Measurements from ENCODE around the gene PTGDR2. TPM values are rescaled to one million over a fixed set of nuclear protein-coding genes. Genes with fewer than 3 reads are reported as not detected.

The PTGDR2 gene
- total and polyA plus RNA-seq, 8 donors, result 0.09 to 5.7 (median 0.43) TPM

DNA sequence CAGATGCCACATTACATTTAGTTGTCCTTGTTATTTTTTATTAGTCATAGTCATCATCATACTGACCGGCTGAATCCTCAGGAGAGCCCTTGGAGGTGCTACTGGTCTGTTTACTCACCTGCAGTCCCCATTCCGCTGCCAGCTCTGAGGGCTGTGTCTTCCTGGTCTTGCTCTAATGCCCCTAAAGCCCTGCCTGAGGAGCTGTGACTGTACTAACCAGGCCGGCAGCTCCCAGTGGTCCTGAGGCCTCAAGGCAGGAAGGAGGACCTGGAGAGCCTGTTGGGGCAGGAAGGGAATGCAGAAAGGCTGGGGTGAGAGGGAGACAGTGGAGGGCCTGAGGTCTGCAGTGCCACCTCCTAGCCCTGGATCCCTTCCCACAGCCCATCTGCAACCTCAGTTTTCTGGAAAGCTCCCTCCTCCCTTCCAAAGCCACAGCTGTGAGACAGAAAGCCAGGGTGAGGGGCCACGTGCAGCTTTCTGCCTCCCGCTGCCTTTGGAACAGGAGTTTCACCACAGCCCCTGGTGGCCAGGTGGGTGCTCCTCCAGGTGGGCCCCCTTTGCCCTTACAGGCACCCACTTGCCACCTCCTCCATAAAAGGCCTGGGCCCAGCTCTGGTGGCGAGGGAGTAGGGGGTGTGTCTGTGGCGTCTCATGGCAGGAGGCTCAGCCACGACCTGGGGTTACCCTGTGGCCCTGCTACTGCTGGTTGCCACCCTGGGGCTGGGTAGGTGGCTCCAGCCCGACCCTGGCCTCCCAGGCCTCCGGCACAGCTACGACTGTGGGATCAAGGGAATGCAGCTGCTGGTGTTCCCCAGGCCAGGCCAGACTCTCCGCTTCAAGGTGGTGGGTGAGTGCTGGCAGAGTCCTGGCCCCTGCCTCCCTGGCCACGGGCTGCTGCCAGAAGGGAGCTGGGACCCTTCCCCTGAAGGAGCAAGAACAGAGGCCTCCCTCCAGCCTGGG lies 11.4 kb upstream of the PTGDR2 start, which contains the start of gene ZP1:
TSS of gene ZP1 (plus strand) at position 632 of the 960 bp plus-strand sequence. CDS start at position 652, 20 bp downstream.
- DNase-seq, result peak in 1 of 6 donors; percentile 8
- Histone ChIP-seq H3K4me1 (no peaks in the 10 kb centered on the region), H3K9me3 (no peaks in the 10 kb centered on the region), H3K27me3 (no peaks in the 10 kb centered on the region), H3K4me3 (no peak within 1 kb of the TSS), H3K27ac (no peak within 1 kb of the TSS), H3K36me3 (no peaks in the 10 kb centered on the region)
- no peak for ATAC-seq
- no peak for FAIRE-seq
- TF ChIP-seq, protein P1, sequence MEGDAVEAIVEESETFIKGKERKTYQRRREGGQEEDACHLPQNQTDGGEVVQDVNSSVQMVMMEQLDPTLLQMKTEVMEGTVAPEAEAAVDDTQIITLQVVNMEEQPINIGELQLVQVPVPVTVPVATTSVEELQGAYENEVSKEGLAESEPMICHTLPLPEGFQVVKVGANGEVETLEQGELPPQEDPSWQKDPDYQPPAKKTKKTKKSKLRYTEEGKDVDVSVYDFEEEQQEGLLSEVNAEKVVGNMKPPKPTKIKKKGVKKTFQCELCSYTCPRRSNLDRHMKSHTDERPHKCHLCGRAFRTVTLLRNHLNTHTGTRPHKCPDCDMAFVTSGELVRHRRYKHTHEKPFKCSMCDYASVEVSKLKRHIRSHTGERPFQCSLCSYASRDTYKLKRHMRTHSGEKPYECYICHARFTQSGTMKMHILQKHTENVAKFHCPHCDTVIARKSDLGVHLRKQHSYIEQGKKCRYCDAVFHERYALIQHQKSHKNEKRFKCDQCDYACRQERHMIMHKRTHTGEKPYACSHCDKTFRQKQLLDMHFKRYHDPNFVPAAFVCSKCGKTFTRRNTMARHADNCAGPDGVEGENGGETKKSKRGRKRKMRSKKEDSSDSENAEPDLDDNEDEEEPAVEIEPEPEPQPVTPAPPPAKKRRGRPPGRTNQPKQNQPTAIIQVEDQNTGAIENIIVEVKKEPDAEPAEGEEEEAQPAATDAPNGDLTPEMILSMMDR (IDR thresholded peaks at IDR 0.05), result no peak
- intact Hi-C loops (cut with DNase I), result no loop called here
- WGBS, 2 donors, result 66 to 72% methylated on average over 11 to 13 of the region's 13 CpGs

DNA sequence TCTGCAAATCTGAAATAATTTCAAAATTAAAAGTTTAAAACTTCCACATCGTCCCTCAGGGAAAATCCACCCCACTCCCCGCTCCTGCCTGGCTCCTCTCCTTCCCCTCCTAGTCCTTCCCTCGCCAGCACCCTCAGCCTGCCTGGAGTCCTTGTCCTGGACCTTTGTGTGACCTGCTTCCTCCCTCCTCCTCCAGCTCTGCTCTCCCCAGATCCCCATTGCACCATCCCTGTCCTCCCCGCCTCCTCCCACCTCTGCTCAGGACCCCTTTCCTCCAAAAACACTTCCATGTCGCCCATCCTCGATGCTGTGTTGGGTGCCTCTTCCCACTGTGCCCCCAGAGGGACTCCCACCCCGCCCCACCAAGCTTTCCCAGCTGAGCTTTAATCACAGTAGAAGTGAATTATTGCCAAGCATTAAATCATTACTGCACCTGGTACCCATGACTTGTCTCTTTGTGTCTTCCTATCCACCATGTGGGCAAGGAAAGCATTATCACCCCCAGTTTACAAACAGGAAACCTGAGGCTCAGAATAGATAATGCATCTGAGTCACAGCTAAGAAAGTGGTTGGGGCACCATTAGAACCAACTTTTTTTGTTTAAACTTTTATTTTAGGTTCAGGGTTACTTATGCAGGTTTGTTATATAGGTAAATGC lies 9.2 kb upstream of the PTGDR2 start:
- TF ChIP-seq, protein P1 (IDR thresholded peaks at IDR 0.05), result no peak
- Histone ChIP-seq H3K36me3 (no peaks in the 10 kb centered on the region), H3K4me1 (no peaks in the 10 kb centered on the region), H3K9me3 (no peaks in the 10 kb centered on the region), H3K27me3 (no peaks in the 10 kb centered on the region), H3K4me3 (no peak overlapping the region), H3K27ac (no peak overlapping the region)
- peak in 1 of 6 donors; percentile 3 for DNase-seq
- no peak for FAIRE-seq
- intact Hi-C loops (cut with DNase I), result no loop called here
- ATAC-seq, result no peak
- 65 to 76% methylated on average over 7 of the region's 7 CpGs for WGBS, 2 donors

DNA sequence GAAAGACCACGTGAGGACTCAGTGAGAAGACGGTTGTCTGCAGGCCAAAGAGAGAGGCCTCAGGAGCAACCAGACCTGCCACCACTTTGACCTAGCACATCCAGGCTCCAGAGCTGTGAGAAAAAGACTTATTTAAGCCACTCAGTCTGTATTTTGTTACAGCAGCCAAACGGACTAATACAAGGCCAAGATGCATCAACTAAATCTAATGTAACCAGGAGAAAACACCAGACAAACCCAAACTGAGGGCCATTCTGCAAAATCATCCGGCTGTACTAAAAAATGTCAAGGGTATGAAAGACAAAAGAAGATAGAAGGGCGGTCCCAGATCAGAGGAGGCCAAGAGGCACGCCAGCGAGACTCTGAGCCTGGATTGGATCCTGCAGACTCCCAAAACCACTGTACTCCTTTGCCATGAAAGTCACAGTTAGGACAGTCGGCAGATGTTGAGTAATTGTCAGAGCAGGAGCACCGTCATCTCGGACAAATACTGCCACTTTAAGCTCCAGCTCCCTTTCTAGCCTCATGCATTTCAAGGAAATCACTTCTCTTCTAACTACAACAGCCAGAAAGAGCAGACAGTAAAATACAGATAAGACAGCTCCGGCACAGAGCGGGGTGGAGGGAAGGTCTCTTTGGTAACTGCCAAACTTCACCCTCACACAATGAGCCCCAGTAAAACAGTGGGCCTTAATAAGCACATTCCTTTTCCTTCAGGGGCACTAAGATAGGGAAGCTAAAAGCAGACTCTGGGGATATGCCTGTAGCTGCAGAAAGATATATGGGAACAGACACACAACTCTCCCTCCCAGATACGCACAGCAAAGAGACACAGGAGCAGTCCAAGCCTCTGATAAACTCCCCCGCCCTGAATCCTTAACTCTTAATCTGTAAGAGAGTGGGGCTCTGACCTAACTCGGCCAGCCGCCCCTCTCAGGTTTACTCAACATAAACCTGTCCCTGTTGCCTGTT lies 8.1 kb upstream of the PTGDR2 start:
- intact Hi-C loops (cut with DNase I), result no loop called here
- no peak for FAIRE-seq

GRCh38 chr11:60862171-60862570 lies 6.4 kb upstream of the PTGDR2 start:
- 81 to 87% methylated on average over 9 of the region's 9 CpGs for WGBS, 2 donors
- Histone ChIP-seq H3K9me3 (no peaks in the 10 kb centered on the region), H3K36me3 (no peaks in the 10 kb centered on the region), H3K4me3 (no peak overlapping the region), H3K27me3 (no peaks in the 10 kb centered on the region), H3K4me1 (no peaks in the 10 kb centered on the region), H3K27ac (no peak overlapping the region)
- intact Hi-C loops (cut with DNase I), result no loop called here
- TF ChIP-seq, protein P1 (IDR thresholded peaks at IDR 0.05), result no peak
- DNase-seq (peak in 1 of 6 donors; percentile 2), FAIRE-seq (no peak), ATAC-seq (no peak)

More for the DNA sequence above, 8.1 kb upstream of the PTGDR2 start:
- 69 to 75% methylated on average over 16 of the region's 16 CpGs for WGBS, 2 donors
- ATAC-seq (no peak), DNase-seq (peak in 1 of 6 donors; percentile 4)
- TF ChIP-seq, protein P1 (IDR thresholded peaks at IDR 0.05), result no peak
- no peaks in the 10 kb centered on the region for H3K9me3 ChIP-seq
- no peak overlapping the region for H3K27ac ChIP-seq
- no peaks in the 10 kb centered on the region for H3K36me3 ChIP-seq
- H3K27me3 ChIP-seq, result no peaks in the 10 kb centered on the region
- H3K4me3 ChIP-seq, result no peak overlapping the region
- no peaks in the 10 kb centered on the region for H3K4me1 ChIP-seq
